Activated T-cell treated with anti-CD3 and anti-CD28 coated beads, Interleukin-2, amount 50 U/mL, for 4 hours (primary cell): ENCODE measurements around the gene C1QTNF7. TPM values are rescaled to one million over a fixed set of nuclear protein-coding genes. Genes with fewer than 3 reads are reported as not detected.
A peak's percentile ranks its signal among the peaks of the same experiment; 100 is the strongest.

Experiments
- ATAC-seq, 2 donors: fragments of 200-7000 bp; cut with Tn5 transposase; one replicate each; pipeline ENCODE4 v1.10.0; 2021
- DNase-seq: peaks from one replicate; pipeline ENCODE4 v3.0.0-alpha.2; 2020
- H3K27me3 Mint-ChIP-seq: one replicate; pipeline ENCODE4 v1.8.0; 2021; ENCODE audit warnings: low read depth, mixed read lengths
- H3K36me3 Mint-ChIP-seq: one replicate; pipeline ENCODE4 v1.8.0; 2022; ENCODE audit warnings: mixed read lengths; ENCODE audit not compliant: insufficient read depth
- H3K4me1 Mint-ChIP-seq: one replicate; pipeline ENCODE4 v1.8.0; 2021; ENCODE audit warnings: low read depth, mixed read lengths
- H3K4me3 Mint-ChIP-seq: one replicate; pipeline ENCODE4 v1.8.0; 2021; ENCODE audit warnings: mild to moderate bottlenecking, moderate library complexity, mixed read lengths
- H3K9me3 Mint-ChIP-seq: one replicate; pipeline ENCODE4 v1.8.0; 2021; ENCODE audit warnings: mixed read lengths
- total RNA-seq, 3 donors: library from RNA; stranded (reverse); gene quantifications; one replicate each; pipeline ENCODE4 v1.2.1, GENCODE V29; 2021

C1QTNF7 gene
- total RNA-seq, 3 donors from 2014 or later = not detected

GRCh38 chr4:15425520-15425919 is 2.3 kb upstream of the C1QTNF7 start:
- no peaks in the 10 kb centered on the region for H3K27me3 Mint-ChIP-seq
- peak; percentile 70 to 77 for ATAC-seq
- H3K9me3 Mint-ChIP-seq = no peaks in the 10 kb centered on the region

DNA sequence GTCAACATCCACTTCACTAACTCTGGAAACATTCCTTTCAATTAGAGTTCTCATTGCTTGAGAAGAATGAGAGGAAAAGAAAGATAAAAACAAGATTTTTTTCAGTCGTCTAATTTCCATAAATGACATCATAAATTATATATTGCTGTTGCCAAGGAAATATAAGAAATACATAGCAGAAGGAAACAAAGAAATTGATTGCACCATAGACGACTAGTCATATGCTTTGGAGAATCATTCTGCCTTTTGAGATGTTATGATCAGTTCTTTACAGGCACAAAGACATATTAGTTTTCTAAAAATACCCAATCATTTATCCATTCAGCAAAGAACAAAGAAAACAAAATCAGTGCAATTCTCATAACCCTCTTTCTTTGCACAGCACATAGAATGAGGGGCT is 672 bp upstream of the C1QTNF7 start:
- peaks cover 5% of the 10 kb centered on the region for H3K9me3 Mint-ChIP-seq
- H3K4me1 Mint-ChIP-seq = peaks cover 5% of the 10 kb centered on the region
- ATAC-seq = no peak
- H3K36me3 Mint-ChIP-seq = no peaks in the 10 kb centered on the region
- H3K4me3 Mint-ChIP-seq = no peak overlapping the region
- no peak for DNase-seq
- H3K27me3 Mint-ChIP-seq = no peaks in the 10 kb centered on the region

More at GRCh38 chr4:15425520-15425919, 2.3 kb upstream of the C1QTNF7 start:
- no peak overlapping the region for H3K4me3 Mint-ChIP-seq
- peaks cover 5% of the 10 kb centered on the region for H3K4me1 Mint-ChIP-seq
- H3K36me3 Mint-ChIP-seq = no peaks in the 10 kb centered on the region
- DNase-seq = no peak

GRCh38 chr4:15428611-15429010 is 778 bp downstream of the C1QTNF7 start:
- Mint-ChIP-seq H3K4me1 (peaks cover 4% of the 10 kb centered on the region), H3K4me3 (no peak overlapping the region), H3K9me3 (peaks cover 5% of the 10 kb centered on the region), H3K36me3 (no peaks in the 10 kb centered on the region), H3K27me3 (no peaks in the 10 kb centered on the region)
- no peak for DNase-seq
- ATAC-seq = no peak

GRCh38 chr4:15434091-15434490 is 6.3 kb downstream of the C1QTNF7 start:
- H3K27me3 Mint-ChIP-seq = no peaks in the 10 kb centered on the region
- peaks cover 5% of the 10 kb centered on the region for H3K9me3 Mint-ChIP-seq
- H3K4me1 Mint-ChIP-seq = no peaks in the 10 kb centered on the region
- ATAC-seq = no peak
- DNase-seq = no peak
- no peaks in the 10 kb centered on the region for H3K36me3 Mint-ChIP-seq
- no peak overlapping the region for H3K4me3 Mint-ChIP-seq

DNA sequence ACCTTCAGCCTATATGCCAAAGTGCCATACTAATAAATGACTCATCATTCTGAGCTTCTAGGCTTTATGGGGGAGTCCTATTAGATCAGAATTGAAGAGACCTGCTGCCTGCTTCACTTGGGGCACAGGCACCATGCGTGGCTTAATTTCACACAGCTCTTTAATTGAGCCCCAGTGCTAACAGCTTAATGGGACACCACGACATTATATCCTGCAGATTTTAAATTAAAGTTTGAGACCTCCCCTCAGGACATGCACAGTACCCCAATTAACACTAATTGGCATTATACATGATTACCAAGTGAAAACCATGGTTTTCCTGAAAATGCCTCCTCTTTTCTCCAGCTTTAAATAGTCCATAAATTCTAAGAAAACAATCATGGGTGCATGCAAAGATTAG is 6.8 kb downstream of the C1QTNF7 start:
- Mint-ChIP-seq H3K36me3 (no peaks in the 10 kb centered on the region), H3K4me1 (no peaks in the 10 kb centered on the region), H3K4me3 (no peak overlapping the region), H3K9me3 (peaks cover 5% of the 10 kb centered on the region), H3K27me3 (no peaks in the 10 kb centered on the region)
- DNase-seq = no peak
- no peak for ATAC-seq

GRCh38 chr4:15436513-15436912 is 8.7 kb downstream of the C1QTNF7 start:
- Mint-ChIP-seq H3K36me3 (no peaks in the 10 kb centered on the region), H3K27me3 (no peaks in the 10 kb centered on the region), H3K9me3 (peaks cover 5% of the 10 kb centered on the region), H3K4me3 (no peak overlapping the region), H3K4me1 (no peaks in the 10 kb centered on the region)
- DNase-seq = no peak
- no peak for ATAC-seq

DNA sequence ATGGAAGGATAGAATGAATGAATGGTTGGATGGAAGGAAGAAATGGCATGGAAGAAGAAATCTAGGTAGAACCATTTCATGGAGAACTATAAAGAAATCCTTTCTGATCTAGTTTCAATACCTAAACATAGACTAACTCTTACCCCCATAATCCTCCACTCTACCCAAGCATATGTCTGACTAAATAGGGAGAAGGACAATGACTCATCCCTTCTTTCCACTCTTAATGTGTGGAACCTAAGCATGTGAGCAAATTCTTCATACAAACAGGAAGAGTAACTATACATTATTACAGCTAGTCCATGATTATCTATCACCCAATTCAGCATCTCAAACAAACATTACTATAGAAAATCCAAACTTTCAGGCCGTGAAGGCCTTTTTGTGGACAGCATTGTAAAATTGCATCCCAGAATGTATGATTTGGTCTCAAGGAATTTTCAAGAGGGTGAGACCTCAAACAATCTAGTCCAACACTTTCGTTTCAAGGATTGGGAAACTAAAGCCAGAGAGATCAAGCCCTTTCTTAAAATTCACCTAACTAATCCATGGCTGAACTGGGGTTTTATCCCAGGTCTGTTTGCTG is 11.2 kb downstream of the C1QTNF7 start:
- no peak for ATAC-seq

DNA sequence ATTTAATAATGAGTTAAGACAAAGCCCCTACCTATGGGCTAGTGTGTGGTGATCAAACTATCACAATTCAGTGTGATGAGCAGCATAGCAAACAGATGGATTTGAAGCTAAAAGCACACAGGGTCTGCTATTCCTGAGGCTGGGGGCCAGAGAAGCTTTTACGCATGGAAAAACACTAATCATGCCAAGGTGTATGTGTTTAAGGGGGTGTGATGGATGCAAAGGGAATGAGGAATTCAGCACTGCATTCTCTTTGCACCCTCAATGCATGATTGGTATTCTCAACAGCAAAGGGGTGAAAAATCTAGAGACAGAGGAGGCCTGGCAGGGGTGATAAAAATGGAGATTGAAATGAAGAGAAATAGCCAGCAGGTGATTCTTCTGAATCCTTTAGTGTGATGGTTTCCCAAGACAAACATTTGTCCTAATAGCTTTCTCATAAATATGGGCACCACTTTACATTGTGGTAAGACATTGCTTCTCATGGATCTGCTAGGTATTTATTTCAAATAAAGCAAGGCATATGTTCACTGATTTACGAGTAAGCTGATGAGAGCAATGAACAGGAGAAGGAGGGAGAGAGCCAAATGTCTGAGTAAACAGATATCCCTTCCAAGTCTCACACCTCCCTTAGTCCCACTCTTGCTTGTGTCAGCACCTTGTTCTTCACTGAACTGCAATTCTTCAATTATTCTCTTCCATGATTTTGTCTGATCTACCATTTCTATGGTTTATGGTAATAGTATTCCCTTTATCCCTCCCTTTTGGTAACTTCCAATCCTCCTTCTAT is 15.7 kb downstream of the C1QTNF7 start:
- H3K9me3 Mint-ChIP-seq = no peaks in the 10 kb centered on the region
- H3K4me3 Mint-ChIP-seq = no peak overlapping the region
- DNase-seq = no peak
- ATAC-seq = no peak
- H3K27me3 Mint-ChIP-seq = peaks cover 2% of the 10 kb centered on the region
- H3K4me1 Mint-ChIP-seq = peaks cover 6% of the 10 kb centered on the region
- no peaks in the 10 kb centered on the region for H3K36me3 Mint-ChIP-seq

More for the DNA sequence above, 11.2 kb downstream of the C1QTNF7 start:
- Mint-ChIP-seq H3K4me1 (no peaks in the 10 kb centered on the region), H3K9me3 (no peaks in the 10 kb centered on the region), H3K4me3 (no peak overlapping the region), H3K36me3 (no peaks in the 10 kb centered on the region), H3K27me3 (no peaks in the 10 kb centered on the region)
- DNase-seq = no peak

- Mint-ChIP-seq H3K27me3 (peaks cover 2% of the 10 kb centered on the region), H3K4me3 (no peak overlapping the region), H3K4me1 (peaks cover 6% of the 10 kb centered on the region), H3K36me3 (no peaks in the 10 kb centered on the region), H3K9me3 (no peaks in the 10 kb centered on the region)
- DNase-seq = no peak
- no peak for ATAC-seq
Measured at GRCh38 chr4:15444276-15444675, 16.4 kb downstream of the C1QTNF7 start.

DNA sequence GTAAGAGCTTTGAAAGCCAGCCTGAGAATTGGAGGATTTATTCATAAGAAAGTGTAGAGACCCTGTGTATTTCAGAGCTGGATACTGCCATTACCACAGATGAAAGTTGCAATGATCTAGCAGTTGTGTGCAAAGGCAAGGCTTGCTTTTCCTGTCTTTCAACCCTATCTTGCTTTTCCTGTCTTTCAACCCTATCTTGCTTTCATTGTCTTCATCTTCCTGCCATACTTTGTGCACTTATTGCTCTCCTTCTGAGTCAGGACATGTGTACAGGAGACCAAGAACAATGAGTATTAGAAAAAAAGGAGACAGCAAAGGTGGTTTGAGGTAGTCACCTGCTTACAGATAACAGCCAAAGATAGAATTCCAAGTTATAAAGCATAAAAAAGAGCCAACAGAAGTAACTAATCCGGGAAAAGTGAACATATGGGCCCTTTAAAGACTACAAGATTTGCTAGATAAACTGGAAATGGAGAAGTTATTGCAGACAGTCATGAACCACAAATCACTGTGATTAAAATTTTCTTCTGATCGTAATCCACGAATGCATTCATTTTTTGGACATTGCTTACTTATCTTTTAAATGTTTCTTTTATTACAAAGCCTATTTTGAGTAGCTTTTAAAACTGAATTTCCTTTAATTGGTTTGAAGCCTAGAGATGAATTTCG is 17.2 kb downstream of the C1QTNF7 start:
- ATAC-seq = no peak
- Mint-ChIP-seq H3K4me1 (peaks cover 6% of the 10 kb centered on the region), H3K4me3 (no peak overlapping the region), H3K9me3 (no peaks in the 10 kb centered on the region), H3K27me3 (peaks cover 2% of the 10 kb centered on the region), H3K36me3 (no peaks in the 10 kb centered on the region)
- DNase-seq = no peak

DNA sequence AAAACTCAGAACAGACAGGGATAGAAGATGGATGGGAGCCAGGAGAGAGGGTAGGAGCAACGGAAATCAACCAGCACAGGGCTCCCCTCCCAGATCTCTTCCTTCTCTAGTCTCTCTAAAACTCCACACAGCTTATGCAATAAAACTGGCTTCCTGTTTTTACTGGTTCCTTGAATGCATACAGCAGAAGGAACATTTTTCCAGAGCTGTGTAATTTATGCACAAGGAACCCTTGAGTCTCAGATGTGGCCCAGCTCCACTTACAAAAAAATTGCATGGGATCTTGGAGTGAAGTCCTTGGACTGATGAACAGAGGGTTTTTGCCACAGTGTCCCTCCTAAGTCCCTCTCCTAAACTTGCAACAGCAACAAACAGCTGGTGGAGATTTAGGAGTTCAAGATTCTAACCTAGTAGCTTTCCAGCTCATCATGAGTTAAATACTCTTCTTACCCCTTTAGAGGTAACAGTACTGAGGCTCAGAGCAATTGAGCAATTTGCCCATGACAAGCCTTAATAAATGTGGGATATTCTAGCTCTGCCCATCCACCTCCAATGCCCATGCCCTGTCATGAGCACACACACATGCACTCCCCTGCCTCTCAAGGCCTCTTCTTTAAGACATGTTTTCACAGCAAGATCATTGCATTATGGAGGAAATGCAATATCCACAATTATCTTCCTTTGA is 23.5 kb downstream of the C1QTNF7 start:
- Mint-ChIP-seq H3K27me3 (peaks cover 2% of the 10 kb centered on the region), H3K36me3 (no peaks in the 10 kb centered on the region), H3K4me3 (no peak overlapping the region), H3K9me3 (no peaks in the 10 kb centered on the region), H3K4me1 (no peaks in the 10 kb centered on the region)
- no peak for ATAC-seq
- no peak for DNase-seq

GRCh38 chr4:15451866-15452765 is 24.3 kb downstream of the C1QTNF7 start:
- DNase-seq = no peak
- Mint-ChIP-seq H3K4me1 (no peaks in the 10 kb centered on the region), H3K9me3 (no peaks in the 10 kb centered on the region), H3K36me3 (no peaks in the 10 kb centered on the region), H3K27me3 (no peaks in the 10 kb centered on the region), H3K4me3 (no peak overlapping the region)
- ATAC-seq = no peak

DNA sequence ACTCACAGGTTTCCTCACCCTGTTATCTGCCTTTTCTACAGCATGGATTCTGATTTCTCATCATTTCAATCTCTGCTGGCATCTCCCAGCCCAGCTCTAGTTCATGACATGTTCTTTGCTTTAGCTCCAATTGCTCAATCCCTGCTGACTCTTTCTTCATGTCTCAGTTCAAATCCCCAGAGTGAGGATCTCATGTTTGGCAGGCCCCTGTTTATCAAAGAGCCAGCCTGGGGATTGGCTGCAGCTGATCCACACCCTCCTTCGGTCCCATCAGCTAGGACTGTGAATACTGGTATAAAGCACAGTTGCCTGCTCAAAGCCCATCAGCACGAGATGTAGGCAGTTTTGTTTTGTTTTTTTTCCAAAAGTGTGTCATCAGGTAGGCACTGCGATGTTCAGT is 27.5 kb downstream of the C1QTNF7 start:
- Mint-ChIP-seq H3K27me3 (no peaks in the 10 kb centered on the region), H3K4me1 (peaks cover 3% of the 10 kb centered on the region), H3K9me3 (no peaks in the 10 kb centered on the region), H3K4me3 (no peak overlapping the region), H3K36me3 (no peaks in the 10 kb centered on the region)
- no peak for DNase-seq
- no peak for ATAC-seq
